Neural progenitor cell (in vitro differentiated cells): Measurements from ENCODE around the gene PRDX5. TPM values are rescaled to one million over a fixed set of nuclear protein-coding genes. Genes with fewer than 3 reads are reported as not detected.
"Not testable (repeated sequence)": the region's sequence is repeated elsewhere in the genome, so short reads cannot be mapped to it uniquely, and the experiment has no call there.

Experiments used
- DNase-seq: peaks from one replicate; pipeline ENCODE4 v3.0.0-alpha.2; 2016; ENCODE audit warnings: low spot score
- H2AFZ ChIP-seq: fragments of 200-600 bp; sonication (generic); replicated peaks from 2 replicates; pipeline ENCODE4 v1.6.1; 2016; ENCODE audit warnings: antibody characterized with exemption
- H3F3A ChIP-seq: fragments of 200-600 bp; sonication (generic); 2 replicates; pipeline ENCODE4 v1.6.1; 2016; ENCODE audit warnings: antibody characterized with exemption, low read depth
- H3K27ac ChIP-seq: fragments of 200-600 bp; sonication (generic); 2 replicates; pipeline ENCODE4 v1.5.1; 2016; ENCODE audit warnings: mild to moderate bottlenecking
- H3K27me3 ChIP-seq: fragments of 200-600 bp; sonication (generic); 2 replicates; pipeline ENCODE4 v1.6.1; 2016; ENCODE audit warnings: mild to moderate bottlenecking, moderate library complexity
- H3K36me3 ChIP-seq: fragments of 200-600 bp; sonication (generic); 2 replicates; pipeline ENCODE4 v1.5.1; 2016
- H3K4me1 ChIP-seq: fragments of 200-600 bp; sonication (generic); 2 replicates; pipeline ENCODE4 v1.6.1; 2016; ENCODE audit warnings: mixed run types
- H3K4me2 ChIP-seq: fragments of 200-600 bp; sonication (generic); 2 replicates; pipeline ENCODE4 v1.6.1; 2016
- H3K4me3 ChIP-seq: fragments of 200-600 bp; sonication (generic); 2 replicates; pipeline ENCODE4 v1.5.1; 2016
- H3K79me2 ChIP-seq: fragments of 200-600 bp; sonication (generic); 2 replicates; pipeline ENCODE4 v1.6.1; 2016; ENCODE audit warnings: low read depth
- H3K9ac ChIP-seq: fragments of 200-600 bp; sonication (generic); 2 replicates; pipeline ENCODE4 v1.6.1; 2016
- H3K9me3 ChIP-seq: fragments of 200-600 bp; sonication (generic); 2 replicates; pipeline ENCODE4 v1.5.1; 2016; ENCODE audit warnings: low read depth
- H4K20me1 ChIP-seq: fragments of 200-600 bp; sonication (generic); 2 replicates; pipeline ENCODE4 v1.6.1; 2016; ENCODE audit warnings: low read depth
- H3K27ac Mint-ChIP-seq: 3 replicates; pipeline ENCODE4 v1.8.0; 2021; ENCODE audit warnings: mixed read lengths
- H3K27me3 Mint-ChIP-seq: 2 replicates; pipeline ENCODE4 v1.8.0; 2022; ENCODE audit warnings: low read depth, mild to moderate bottlenecking, inconsistent platforms, moderate library complexity, mixed read lengths; ENCODE audit not compliant: insufficient read depth
- H3K36me3 Mint-ChIP-seq: 3 replicates; pipeline ENCODE4 v1.8.0; 2021; ENCODE audit warnings: mixed read lengths
- H3K4me1 Mint-ChIP-seq: 3 replicates; pipeline ENCODE4 v1.8.0; 2021; ENCODE audit warnings: mixed read lengths
- H3K4me3 Mint-ChIP-seq: 3 replicates; pipeline ENCODE4 v1.8.0; 2021; ENCODE audit warnings: mild to moderate bottlenecking, moderate library complexity, mixed read lengths
- H3K9me3 Mint-ChIP-seq: 3 replicates; pipeline ENCODE4 v1.8.0; 2020; ENCODE audit warnings: mixed read lengths
- CTCF ChIP-seq: fragments of 200-600 bp; sonication (generic); IDR thresholded peaks from 2 replicates; pipeline ENCODE4 v1.5.1; 2017; ENCODE audit warnings: antibody characterized with exemption, mild to moderate bottlenecking
- EZH2 ChIP-seq: fragments of 200-600 bp; sonication (generic); IDR thresholded peaks from 2 replicates; pipeline ENCODE4 v1.6.1; 2017; ENCODE audit warnings: antibody characterized with exemption, mild to moderate bottlenecking, moderate library complexity
- EZH2phosphoT487 ChIP-seq: fragments of 200-600 bp; sonication (generic); IDR thresholded peaks from 2 replicates; pipeline ENCODE4 v1.6.1; 2017; ENCODE audit warnings: antibody characterized with exemption
- total RNA-seq: library from RNA; depleted of rRNA; stranded (reverse); fragments of >200 nt; gene quantifications from 2 replicates; pipeline ENCODE4 v1.2.3, GENCODE V29; 2015; ENCODE audit warnings: low replicate concordance

Gene PRDX5
- total RNA-seq, 1 donor from 2014 or later: 111 TPM

DNA sequence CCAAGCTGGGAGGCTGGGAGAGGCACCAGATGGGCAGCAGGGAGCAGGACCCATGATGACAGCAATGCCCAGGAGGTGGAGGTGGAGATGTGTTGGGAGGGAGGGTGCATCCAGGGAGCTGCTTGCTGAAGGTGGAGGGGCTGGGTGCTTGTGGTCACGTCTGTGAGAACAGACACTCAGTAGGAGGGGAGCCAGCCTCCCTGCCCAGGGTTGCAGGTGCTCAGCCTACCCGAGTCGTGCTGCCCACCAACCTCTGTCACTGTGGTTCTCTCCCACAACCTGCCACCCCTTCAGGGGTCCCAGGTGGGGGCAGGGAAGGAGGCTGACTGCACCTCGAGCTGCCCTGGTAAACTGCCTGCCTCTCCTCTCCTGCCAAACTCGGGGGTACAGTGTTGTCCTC is 5.5 kb downstream of the PRDX5 start:
- no peak for TF ChIP-seq CTCF
- TF ChIP-seq EZH2: no peak
- TF ChIP-seq EZH2phosphoT487: no peak
- peaks cover 10% of the 10 kb centered on the region for H3K79me2 ChIP-seq
- H3K27me3 ChIP-seq: no peaks in the 10 kb centered on the region
- Mint-ChIP-seq H3K4me1 (peaks cover 9% of the 10 kb centered on the region), H3K4me3 (no peak overlapping the region), H3K27ac (no peak overlapping the region), H3K36me3 (peaks cover 10% of the 10 kb centered on the region), H3K27me3 (peaks cover 8% of the 10 kb centered on the region), H3K9me3 (peaks cover 2% of the 10 kb centered on the region)
- DNase-seq: no peak
- no peaks in the 10 kb centered on the region for H3F3A ChIP-seq
- H3K4me3 ChIP-seq: no peak overlapping the region
- no peak overlapping the region for H2AFZ ChIP-seq
- no peaks in the 10 kb centered on the region for H3K9me3 ChIP-seq
- H3K4me1 ChIP-seq: peaks cover 5% of the 10 kb centered on the region
- no peak overlapping the region for H3K27ac ChIP-seq
- H3K4me2 ChIP-seq: no peak overlapping the region
- no peak overlapping the region for H3K9ac ChIP-seq
- no peaks in the 10 kb centered on the region for H4K20me1 ChIP-seq
- H3K36me3 ChIP-seq: no peaks in the 10 kb centered on the region

GRCh38 chr11:64323984-64324383 is 6.1 kb downstream of the PRDX5 start:
- H2AFZ ChIP-seq, H3K27ac ChIP-seq, H3K4me3 Mint-ChIP-seq, H3K4me2 ChIP-seq, H3K4me1 ChIP-seq, H3K79me2 ChIP-seq, H3K27me3 Mint-ChIP-seq, H3K9ac ChIP-seq, H3K27me3 ChIP-seq, H3K4me3 ChIP-seq, H3K9me3 Mint-ChIP-seq, H3K4me1 Mint-ChIP-seq, H3K9me3 ChIP-seq, H3F3A ChIP-seq, DNase-seq, H3K36me3 ChIP-seq, H4K20me1 ChIP-seq: not testable (repeated sequence)
- H3K27ac Mint-ChIP-seq: peak overlapping the region; percentile 53
- peaks cover 10% of the 10 kb centered on the region for H3K36me3 Mint-ChIP-seq

DNA sequence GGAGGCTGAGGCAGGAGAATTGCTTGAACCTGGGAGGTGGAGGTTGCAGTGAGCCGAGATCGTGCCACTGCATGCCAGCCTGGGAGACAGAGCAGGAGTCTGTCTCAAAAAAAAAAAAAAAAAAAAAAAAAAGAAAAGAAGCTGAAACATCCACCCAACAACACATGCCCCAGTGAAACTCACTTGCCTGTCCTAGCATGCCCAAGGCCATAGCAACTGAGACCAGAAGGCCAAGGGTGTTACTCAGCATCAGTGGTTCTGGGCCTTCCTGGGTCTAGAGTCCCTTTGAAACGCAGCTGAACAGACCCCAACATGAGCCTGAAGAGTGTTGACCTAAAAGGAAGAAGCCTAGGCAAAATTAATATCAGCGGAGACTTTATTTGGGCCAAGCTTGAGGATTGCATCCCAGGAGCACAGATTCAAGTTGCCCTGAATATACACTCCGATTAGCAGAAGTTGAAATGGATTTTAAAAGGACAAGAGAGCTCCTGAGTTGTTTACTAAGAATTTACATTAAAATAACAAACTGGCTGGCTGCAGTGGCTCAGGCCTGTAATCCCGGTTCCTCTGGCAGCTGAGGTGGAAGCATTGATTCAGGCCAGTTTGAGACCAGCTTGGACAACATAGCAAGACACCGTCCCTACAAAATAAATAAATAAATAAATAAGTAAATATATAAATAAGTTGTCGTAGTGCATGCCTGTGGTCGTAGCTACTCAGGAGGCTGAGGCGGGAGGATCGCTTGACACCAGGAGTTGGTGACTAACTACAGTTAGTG is 7.0 kb downstream of the PRDX5 start:
- no peaks in the 10 kb centered on the region for H3K79me2 ChIP-seq
- no peak overlapping the region for H3K4me3 Mint-ChIP-seq
- peaks cover 2% of the 10 kb centered on the region for H3K9me3 Mint-ChIP-seq
- H3K9me3 ChIP-seq: no peaks in the 10 kb centered on the region
- no peak overlapping the region for H3K9ac ChIP-seq
- H3K27me3 Mint-ChIP-seq: peaks cover 9% of the 10 kb centered on the region
- no peak overlapping the region for H3K4me3 ChIP-seq
- peaks cover 3% of the 10 kb centered on the region for H3K4me1 Mint-ChIP-seq
- TF ChIP-seq EZH2 (no peak), EZH2phosphoT487 (no peak), CTCF (no peak)
- no peak overlapping the region for H3K27ac Mint-ChIP-seq
- DNase-seq: no peak
- H3F3A ChIP-seq: peaks cover 6% of the 10 kb centered on the region
- H3K27me3 ChIP-seq: no peaks in the 10 kb centered on the region
- no peak overlapping the region for H3K4me2 ChIP-seq
- H3K36me3 ChIP-seq: no peaks in the 10 kb centered on the region
- peaks cover 10% of the 10 kb centered on the region for H3K36me3 Mint-ChIP-seq
- H3K4me1 ChIP-seq: no peaks in the 10 kb centered on the region
- no peak overlapping the region for H2AFZ ChIP-seq
- H4K20me1 ChIP-seq: no peaks in the 10 kb centered on the region
- H3K27ac ChIP-seq: no peak overlapping the region

- H3K27me3 Mint-ChIP-seq: peaks cover 9% of the 10 kb centered on the region
- peaks cover 2% of the 10 kb centered on the region for H3K9me3 Mint-ChIP-seq
- H3K27me3 ChIP-seq: no peaks in the 10 kb centered on the region
- H3K4me1 Mint-ChIP-seq: no peaks in the 10 kb centered on the region
- H3K4me3 Mint-ChIP-seq: no peak overlapping the region
- DNase-seq: no peak
- H3K27ac Mint-ChIP-seq: no peak overlapping the region
- TF ChIP-seq CTCF (no peak), EZH2phosphoT487 (no peak), EZH2 (no peak)
- no peak overlapping the region for H3K4me3 ChIP-seq
- no peaks in the 10 kb centered on the region for H4K20me1 ChIP-seq
- no peak overlapping the region for H3K27ac ChIP-seq
- H2AFZ ChIP-seq: no peak overlapping the region
- H3K36me3 Mint-ChIP-seq: no peaks in the 10 kb centered on the region
- no peaks in the 10 kb centered on the region for H3K79me2 ChIP-seq
- H3K4me1 ChIP-seq: no peaks in the 10 kb centered on the region
- H3K4me2 ChIP-seq: no peak overlapping the region
- no peaks in the 10 kb centered on the region for H3K9me3 ChIP-seq
- no peaks in the 10 kb centered on the region for H3K36me3 ChIP-seq
- peaks cover 6% of the 10 kb centered on the region for H3F3A ChIP-seq
- H3K9ac ChIP-seq: no peak overlapping the region
Observed at GRCh38 chr11:64327375-64327774, 9.5 kb downstream of the PRDX5 start.
